ENCODE data around the gene CD81. TPM values are rescaled to one million over a fixed set of nuclear protein-coding genes. Genes with fewer than 3 reads are reported as not detected.
A peak's percentile ranks its signal among the peaks of the same experiment; 100 is the strongest.

The CD81 gene
- total RNA-seq, 4 donors from 2014 or later, result 110 to 265 (median 125) TPM

- Histone ChIP-seq H3K4me1 (peaks cover 20 to 40% (median 20%) of the 10 kb centered on the region in 3 donors), H3K27me3 (peaks cover 0 to 88% (median 0%) of the 10 kb centered on the region in 4 donors), H3K36me3 (no peaks in the 10 kb centered on the region), H3K27ac (no peak within 1 kb of the TSS), H3K9me3 (no peaks in the 10 kb centered on the region), H3K4me3 (peak within 1 kb of the TSS; percentile 9 to 66 (median 36))
- TF ChIP-seq POLR2A (IDR thresholded peaks at IDR 0.05) (no peak), CTCF (IDR thresholded peaks at IDR 0.05) (no peak)
- DNase-seq, result no peak
- WGBS, 2 donors, result 0% methylated on average over 6 of the region's 64 CpGs; no CpG with 5 or more reads in 1 of the 2 donors
- intact Hi-C loops (cut with DNase I), result no loop called here
Measured at GRCh38 chr11:2443881-2444820, 67.0 kb downstream of the CD81 start, which contains the start of gene TRPM5. TRPM5 (minus strand) TSS chr11:2444514; CDS start chr11:2423036, 21,478 bp downstream.

- WGBS, 2 donors, result 0 to 10% methylated on average over 1 to 4 of the region's 116 CpGs
- TF ChIP-seq CTCF (IDR thresholded peaks at IDR 0.05) (peak in 1 of 6 experiments; percentile 15), POLR2A (IDR thresholded peaks at IDR 0.05) (peak in 2 of 4 donors; percentile 40 to 47)
- DNase-seq, result no peak
- Histone ChIP-seq H3K27me3 (peaks cover 0 to 92% (median 0%) of the 10 kb centered on the region in 4 donors), H3K4me1 (peaks cover 20 to 40% (median 20%) of the 10 kb centered on the region in 3 donors), H3K9me3 (no peaks in the 10 kb centered on the region), H3K27ac (no peak within 1 kb of the TSS), H3K36me3 (no peaks in the 10 kb centered on the region), H3K4me3 (peak within 1 kb of the TSS; percentile 9 to 66 (median 36))
- intact Hi-C loops (cut with DNase I), result no loop called here
Measured at GRCh38 chr11:2444821-2445745, 68.0 kb downstream of the CD81 start, which contains the start of gene KCNQ1. KCNQ1 (plus strand) TSS chr11:2445008; CDS start chr11:2445099, 91 bp downstream.

- no peaks in the 10 kb centered on the region for H3K9me3 ChIP-seq
- DNase-seq, result no peak
- H3K27ac ChIP-seq, result no peak overlapping the region
- no peak for TF ChIP-seq POLR2A (IDR thresholded peaks at IDR 0.05)
- no peak for TF ChIP-seq CTCF (IDR thresholded peaks at IDR 0.05)
- no peaks in the 10 kb centered on the region for H3K36me3 ChIP-seq
- H3K4me3 ChIP-seq, result peak overlapping the region in 3 of 4 donors; percentile 26 to 66 (median 45)
- intact Hi-C loops (cut with DNase I), result no loop called here
- peaks cover 0 to 91% (median 0%) of the 10 kb centered on the region in 4 donors for H3K27me3 ChIP-seq
- peaks cover 20 to 40% (median 20%) of the 10 kb centered on the region in 3 donors for H3K4me1 ChIP-seq
- WGBS, 2 donors, result 28 to 47% methylated on average over 8 to 9 of the region's 23 CpGs
Measured at GRCh38 chr11:2445746-2446551, 68.8 kb downstream of the CD81 start.

GRCh38 chr11:2446590-2447252, 69.6 kb downstream of the CD81 start:
- Histone ChIP-seq H3K27ac (no peak overlapping the region), H3K4me3 (peak overlapping the region in 1 of 4 donors; percentile 66), H3K36me3 (no peaks in the 10 kb centered on the region), H3K9me3 (no peaks in the 10 kb centered on the region), H3K27me3 (peaks cover 0 to 91% (median 0%) of the 10 kb centered on the region in 4 donors), H3K4me1 (peaks cover 20 to 40% (median 20%) of the 10 kb centered on the region in 3 donors)
- TF ChIP-seq CTCF (IDR thresholded peaks at IDR 0.05) (no peak), POLR2A (IDR thresholded peaks at IDR 0.05) (peak in 1 of 4 donors; percentile 7)
- intact Hi-C loops (cut with DNase I), result no loop called here
- DNase-seq, result no peak
- 61% methylated on average over 9 of the region's 15 CpGs; no CpG with 5 or more reads in 1 of the 2 donors for WGBS, 2 donors
